CD4-positive, CD25-positive, alpha-beta regulatory T cell (primary cell): Measurements from ENCODE around the gene PDS5A. TPM values are rescaled to one million over a fixed set of nuclear protein-coding genes. Genes with fewer than 3 reads are reported as not detected.
A peak's percentile ranks its signal among the peaks of the same experiment; 100 is the strongest.
"Not testable (repeated sequence)": the region's sequence is repeated elsewhere in the genome, so short reads cannot be mapped to it uniquely, and the experiment has no call there.

Experiments
- ATAC-seq, 2 donors: fragments of 150-1000 bp; cut with Tn5 transposase; one replicate each; pipeline ENCODE4 v1.10.0; 2021; ENCODE audit warnings: low read depth in 2 of 2, moderate number of reproducible peaks in 2 of 2, moderate library complexity in 1 of 2
- DNase-seq, 3 donors: peaks; one replicate each; pipeline versions ENCODE4 v3.0.0 to v3.0.0-alpha.2; 2012 to 2022; ENCODE audit warnings: mixed read lengths in 1 of 3
- H3K27ac ChIP-seq: one replicate; pipeline ENCODE4 v1.7.0; 2013; ENCODE audit warnings: mild to moderate bottlenecking, low read length; ENCODE audit not compliant: insufficient read depth, poor library complexity, severe bottlenecking
- H3K27me3 ChIP-seq: one replicate; pipeline ENCODE4 v1.7.0; 2013; ENCODE audit warnings: low read length; ENCODE audit not compliant: control insufficient read depth, insufficient read depth
- H3K36me3 ChIP-seq: one replicate; pipeline ENCODE4 v1.7.0; 2013; ENCODE audit warnings: mild to moderate bottlenecking, low read length, moderate library complexity; ENCODE audit not compliant: control insufficient read depth, insufficient read depth
- H3K4me1 ChIP-seq: 2 replicates; pipeline ENCODE4 v1.7.0; 2013; ENCODE audit warnings: mild to moderate bottlenecking, low read length; ENCODE audit not compliant: insufficient read depth, control insufficient read depth, poor library complexity, severe bottlenecking
- H3K4me3 ChIP-seq: one replicate; pipeline ENCODE4 v1.7.0; 2013; ENCODE audit warnings: low read depth, mild to moderate bottlenecking, low read length, moderate library complexity
- H3K9me3 ChIP-seq, 2 experiments: 1 replicate in 1 of 2; 2 replicates in 1 of 2; pipeline ENCODE4 v1.7.0; 2013; ENCODE audit warnings: low read length in 2 of 2, mild to moderate bottlenecking in 1 of 2, moderate library complexity in 1 of 2; ENCODE audit not compliant: control insufficient read depth in 2 of 2
- H3K27ac Mint-ChIP-seq, 3 donors: one replicate each; pipeline ENCODE4 v1.8.0; 2020 to 2022; ENCODE audit warnings: mild to moderate bottlenecking in 3 of 3, mixed read lengths in 3 of 3, moderate library complexity in 2 of 3
- H3K27me3 Mint-ChIP-seq: one replicate; pipeline ENCODE4 v1.8.0; 2022; ENCODE audit warnings: mild to moderate bottlenecking, mixed read lengths
- H3K36me3 Mint-ChIP-seq: one replicate; pipeline ENCODE4 v1.8.0; 2020; ENCODE audit warnings: mixed read lengths
- H3K4me1 Mint-ChIP-seq, 4 donors: one replicate each; pipeline ENCODE4 v1.8.0; 2020 to 2022; ENCODE audit warnings: mixed read lengths in 4 of 4, mild to moderate bottlenecking in 1 of 4
- H3K4me3 Mint-ChIP-seq, 4 donors: one replicate each; pipeline ENCODE4 v1.8.0; 2020 to 2022; ENCODE audit warnings: mild to moderate bottlenecking in 4 of 4, mixed read lengths in 4 of 4, moderate library complexity in 3 of 4
- H3K9me3 Mint-ChIP-seq, 7 donors: one replicate each; pipeline ENCODE4 v1.8.0; 2020 to 2022; ENCODE audit warnings: mixed read lengths in 7 of 7, mild to moderate bottlenecking in 3 of 7, moderate library complexity in 2 of 7
- polyA plus RNA-seq, 4 donors: library from polyadenylated mRNA; unstranded; fragments of 300-500 nt; fragmentation: Illumina TruSeq; gene quantifications; one replicate each; pipeline ENCODE4 v1.2.3, GENCODE V29; 2021
- total RNA-seq: library from RNA; stranded (reverse); gene quantifications from one replicate; pipeline ENCODE4 v1.2.3, GENCODE V29; 2022

Gene PDS5A
- total and polyA plus RNA-seq, 5 donors from 2014 or later = 25.2 to 111 (median 32.5) TPM

GRCh38 chr4:39913471-39913870 is 64.2 kb downstream of the PDS5A start:
- no peaks in the 10 kb centered on the region for H3K9me3 ChIP-seq
- ATAC-seq (no peak), DNase-seq (no peak)
- no peak overlapping the region for H3K27ac Mint-ChIP-seq
- H3K4me1 Mint-ChIP-seq = peaks cover 0 to 2% (median 0%) of the 10 kb centered on the region in 4 donors
- peaks cover 77% of the 10 kb centered on the region for H3K36me3 ChIP-seq
- peaks cover 19% of the 10 kb centered on the region for H3K36me3 Mint-ChIP-seq
- no peak overlapping the region for H3K27ac ChIP-seq
- H3K27me3 ChIP-seq = no peaks in the 10 kb centered on the region
- H3K27me3 Mint-ChIP-seq = no peaks in the 10 kb centered on the region
- H3K9me3 Mint-ChIP-seq = no peaks in the 10 kb centered on the region
- no peak overlapping the region for H3K4me3 Mint-ChIP-seq
- no peak overlapping the region for H3K4me3 ChIP-seq
- H3K4me1 ChIP-seq = no peaks in the 10 kb centered on the region

GRCh38 chr4:39910064-39910463 is 67.6 kb downstream of the PDS5A start:
- ATAC-seq = no peak
- H3K27me3 Mint-ChIP-seq = no peaks in the 10 kb centered on the region
- DNase-seq = no peak
- Histone ChIP-seq H3K27ac (no peak overlapping the region), H3K4me1 (no peaks in the 10 kb centered on the region), H3K27me3 (no peaks in the 10 kb centered on the region), H3K9me3 (no peaks in the 10 kb centered on the region), H3K36me3 (peaks cover 63% of the 10 kb centered on the region), H3K4me3 (no peak overlapping the region)
- H3K9me3 Mint-ChIP-seq = no peaks in the 10 kb centered on the region
- H3K27ac Mint-ChIP-seq = peak overlapping the region in 1 of 3 donors; percentile 58
- peaks cover 0 to 2% (median 0%) of the 10 kb centered on the region in 4 donors for H3K4me1 Mint-ChIP-seq
- H3K36me3 Mint-ChIP-seq = peaks cover 39% of the 10 kb centered on the region
- H3K4me3 Mint-ChIP-seq = no peak overlapping the region

DNA sequence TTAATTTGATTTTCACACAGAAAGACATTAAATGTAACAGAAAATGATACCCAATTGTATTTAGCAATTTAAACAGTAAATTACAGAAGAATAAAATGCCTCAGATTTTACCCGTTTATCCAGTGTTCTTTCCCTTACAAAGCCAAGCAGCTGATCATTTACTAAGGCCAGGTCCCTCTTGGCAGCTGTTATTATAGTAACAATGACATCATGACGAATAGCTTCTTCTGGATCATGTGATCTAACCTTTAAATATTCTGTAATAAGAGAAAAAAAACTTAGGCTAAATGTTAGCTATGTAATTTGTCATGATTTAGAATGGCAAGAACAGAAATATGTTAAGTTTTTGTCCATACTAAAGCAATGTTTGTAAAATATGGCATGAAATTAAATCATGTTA is 69.4 kb downstream of the PDS5A start:
- Histone ChIP-seq H3K27me3 (no peaks in the 10 kb centered on the region), H3K9me3 (no peaks in the 10 kb centered on the region), H3K27ac (no peak overlapping the region), H3K4me3 (no peak overlapping the region), H3K4me1 (no peaks in the 10 kb centered on the region), H3K36me3 (peaks cover 58% of the 10 kb centered on the region)
- no peak overlapping the region for H3K27ac Mint-ChIP-seq
- H3K27me3 Mint-ChIP-seq = no peaks in the 10 kb centered on the region
- ATAC-seq (no peak), DNase-seq (no peak)
- H3K4me3 Mint-ChIP-seq = no peak overlapping the region
- H3K4me1 Mint-ChIP-seq = peaks cover 0 to 2% (median 0%) of the 10 kb centered on the region in 4 donors
- H3K36me3 Mint-ChIP-seq = peaks cover 32% of the 10 kb centered on the region
- H3K9me3 Mint-ChIP-seq = no peaks in the 10 kb centered on the region

- Mint-ChIP-seq H3K4me1 (no peaks in the 10 kb centered on the region), H3K4me3 (peak overlapping the region in 1 of 4 donors; percentile 46), H3K9me3 (no peaks in the 10 kb centered on the region), H3K27me3 (no peaks in the 10 kb centered on the region), H3K27ac (peak overlapping the region in 2 of 3 donors; percentile 48 to 77), H3K36me3 (peaks cover 34% of the 10 kb centered on the region)
- no peaks in the 10 kb centered on the region for H3K4me1 ChIP-seq
- DNase-seq (no peak), ATAC-seq (no peak)
- H3K27ac ChIP-seq = no peak overlapping the region
- H3K9me3 ChIP-seq = no peaks in the 10 kb centered on the region
- no peaks in the 10 kb centered on the region for H3K27me3 ChIP-seq
- H3K36me3 ChIP-seq = peaks cover 54% of the 10 kb centered on the region
- H3K4me3 ChIP-seq = no peak overlapping the region
Observed at GRCh38 chr4:39905656-39906055, 72.1 kb downstream of the PDS5A start.

- peaks cover 52% of the 10 kb centered on the region for H3K36me3 ChIP-seq
- H3K4me3 ChIP-seq, H3K9me3 Mint-ChIP-seq, H3K4me1 Mint-ChIP-seq, H3K27ac Mint-ChIP-seq, DNase-seq, H3K4me1 ChIP-seq, H3K27me3 ChIP-seq, H3K27me3 Mint-ChIP-seq, H3K4me3 Mint-ChIP-seq, H3K9me3 ChIP-seq, H3K27ac ChIP-seq, ATAC-seq: not testable (repeated sequence)
- peaks cover 35% of the 10 kb centered on the region for H3K36me3 Mint-ChIP-seq
Observed at GRCh38 chr4:39905019-39905418, 72.7 kb downstream of the PDS5A start.

- Histone ChIP-seq H3K4me1 (no peaks in the 10 kb centered on the region), H3K27ac (no peak overlapping the region), H3K4me3 (no peak overlapping the region), H3K9me3 (no peaks in the 10 kb centered on the region), H3K27me3 (no peaks in the 10 kb centered on the region), H3K36me3 (peaks cover 73% of the 10 kb centered on the region)
- DNase-seq (no peak), ATAC-seq (no peak)
- H3K27ac Mint-ChIP-seq = peak overlapping the region in 1 of 3 donors; percentile 50
- H3K9me3 Mint-ChIP-seq = no peaks in the 10 kb centered on the region
- no peak overlapping the region for H3K4me3 Mint-ChIP-seq
- no peaks in the 10 kb centered on the region for H3K27me3 Mint-ChIP-seq
- H3K4me1 Mint-ChIP-seq = peaks cover 0 to 7% (median 3%) of the 10 kb centered on the region in 4 donors
- H3K36me3 Mint-ChIP-seq = peaks cover 36% of the 10 kb centered on the region
Observed at GRCh38 chr4:39900966-39901365, 76.7 kb downstream of the PDS5A start.

DNA sequence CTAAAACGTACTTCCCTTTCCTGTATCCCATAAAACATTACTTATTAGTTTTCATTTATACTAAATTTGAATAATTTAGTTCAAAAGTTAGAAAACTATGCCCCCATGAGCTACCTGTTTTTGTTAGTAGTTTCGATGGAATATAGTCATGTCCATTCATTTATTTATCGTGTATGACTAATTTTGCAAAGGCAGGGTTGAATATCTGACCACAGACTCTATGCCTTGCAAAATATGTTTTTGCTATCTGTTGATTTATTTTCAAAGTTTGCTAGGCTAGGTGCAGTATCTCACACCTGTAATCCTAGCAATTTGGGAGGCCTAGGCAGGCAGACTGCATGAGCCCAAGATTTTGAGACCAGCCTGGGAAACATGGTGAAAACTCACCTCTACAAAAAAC is 78.4 kb downstream of the PDS5A start:
- Histone ChIP-seq H3K9me3 (no peaks in the 10 kb centered on the region), H3K27me3 (no peaks in the 10 kb centered on the region), H3K36me3 (peaks cover 76% of the 10 kb centered on the region), H3K4me3 (no peak overlapping the region), H3K4me1 (no peaks in the 10 kb centered on the region), H3K27ac (no peak overlapping the region)
- peaks cover 36% of the 10 kb centered on the region for H3K36me3 Mint-ChIP-seq
- no peaks in the 10 kb centered on the region for H3K27me3 Mint-ChIP-seq
- peaks cover 0 to 7% (median 5%) of the 10 kb centered on the region in 4 donors for H3K4me1 Mint-ChIP-seq
- DNase-seq = no peak
- peak overlapping the region; percentile 35 to 82 (median 36) for H3K27ac Mint-ChIP-seq
- no peaks in the 10 kb centered on the region for H3K9me3 Mint-ChIP-seq
- peak overlapping the region in 1 of 4 donors; percentile 52 for H3K4me3 Mint-ChIP-seq
- no peak for ATAC-seq

- peak overlapping the region in 1 of 3 donors; percentile 29 for H3K27ac Mint-ChIP-seq
- peaks cover 39% of the 10 kb centered on the region for H3K36me3 Mint-ChIP-seq
- Histone ChIP-seq H3K4me3 (no peak overlapping the region), H3K4me1 (no peaks in the 10 kb centered on the region), H3K36me3 (peaks cover 69% of the 10 kb centered on the region), H3K9me3 (no peaks in the 10 kb centered on the region), H3K27ac (no peak overlapping the region), H3K27me3 (no peaks in the 10 kb centered on the region)
- H3K27me3 Mint-ChIP-seq = no peaks in the 10 kb centered on the region
- no peak overlapping the region for H3K4me3 Mint-ChIP-seq
- no peak for DNase-seq
- peaks cover 0 to 7% (median 5%) of the 10 kb centered on the region in 4 donors for H3K4me1 Mint-ChIP-seq
- H3K9me3 Mint-ChIP-seq = no peaks in the 10 kb centered on the region
- no peak for ATAC-seq
Observed at GRCh38 chr4:39898015-39898414, 79.7 kb downstream of the PDS5A start.
